Measurements from ENCODE around the gene ABCF2. TPM values are rescaled to one million over a fixed set of nuclear protein-coding genes. Genes with fewer than 3 reads are reported as not detected.

The ABCF2 gene
- total RNA-seq, 3 donors from 2014 or later = 35.6 to 58.7 (median 42.2) TPM

DNA sequence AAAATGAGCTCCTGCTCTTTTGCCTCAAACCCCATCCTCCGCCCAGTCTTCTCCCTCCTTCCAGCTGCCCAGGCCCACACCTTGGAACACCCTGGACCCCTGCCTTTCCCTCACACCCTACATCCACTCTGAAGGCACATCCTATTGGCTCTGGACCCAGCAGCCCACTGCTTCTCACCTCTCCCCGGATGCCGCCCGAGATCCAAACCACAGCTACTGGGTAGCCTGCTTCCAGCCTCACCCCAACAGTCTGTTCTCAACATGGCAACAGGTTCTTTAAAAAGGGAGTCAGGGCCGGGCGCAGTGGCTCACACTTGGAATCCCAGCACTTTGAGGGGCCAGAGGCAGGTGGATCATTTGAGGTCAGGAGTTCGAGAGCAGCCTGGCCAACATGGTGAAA is 31.0 kb upstream of the ABCF2 start:
- intact Hi-C loops (cut with DNase I; ENCODE audit: low total_unique reads) = no loop called here
- Histone ChIP-seq H3K4me1 (no peaks in the 10 kb centered on the region), H3K9me3 (no peaks in the 10 kb centered on the region), H3K27me3 (no peaks in the 10 kb centered on the region), H3K4me3 (no peak overlapping the region), H3K27ac (no peak overlapping the region), H3K36me3 (no peaks in the 10 kb centered on the region)
- no peak for DNase-seq (ENCODE audit: low spot score in 2 of 2)
- TF ChIP-seq POLR2AphosphoS5 (IDR thresholded peaks at IDR 0.05) (no peak), POLR2A (IDR thresholded peaks at IDR 0.05) (no peak)
- TF ChIP-seq, protein P1, sequence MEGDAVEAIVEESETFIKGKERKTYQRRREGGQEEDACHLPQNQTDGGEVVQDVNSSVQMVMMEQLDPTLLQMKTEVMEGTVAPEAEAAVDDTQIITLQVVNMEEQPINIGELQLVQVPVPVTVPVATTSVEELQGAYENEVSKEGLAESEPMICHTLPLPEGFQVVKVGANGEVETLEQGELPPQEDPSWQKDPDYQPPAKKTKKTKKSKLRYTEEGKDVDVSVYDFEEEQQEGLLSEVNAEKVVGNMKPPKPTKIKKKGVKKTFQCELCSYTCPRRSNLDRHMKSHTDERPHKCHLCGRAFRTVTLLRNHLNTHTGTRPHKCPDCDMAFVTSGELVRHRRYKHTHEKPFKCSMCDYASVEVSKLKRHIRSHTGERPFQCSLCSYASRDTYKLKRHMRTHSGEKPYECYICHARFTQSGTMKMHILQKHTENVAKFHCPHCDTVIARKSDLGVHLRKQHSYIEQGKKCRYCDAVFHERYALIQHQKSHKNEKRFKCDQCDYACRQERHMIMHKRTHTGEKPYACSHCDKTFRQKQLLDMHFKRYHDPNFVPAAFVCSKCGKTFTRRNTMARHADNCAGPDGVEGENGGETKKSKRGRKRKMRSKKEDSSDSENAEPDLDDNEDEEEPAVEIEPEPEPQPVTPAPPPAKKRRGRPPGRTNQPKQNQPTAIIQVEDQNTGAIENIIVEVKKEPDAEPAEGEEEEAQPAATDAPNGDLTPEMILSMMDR (IDR thresholded peaks at IDR 0.05) = no peak

DNA sequence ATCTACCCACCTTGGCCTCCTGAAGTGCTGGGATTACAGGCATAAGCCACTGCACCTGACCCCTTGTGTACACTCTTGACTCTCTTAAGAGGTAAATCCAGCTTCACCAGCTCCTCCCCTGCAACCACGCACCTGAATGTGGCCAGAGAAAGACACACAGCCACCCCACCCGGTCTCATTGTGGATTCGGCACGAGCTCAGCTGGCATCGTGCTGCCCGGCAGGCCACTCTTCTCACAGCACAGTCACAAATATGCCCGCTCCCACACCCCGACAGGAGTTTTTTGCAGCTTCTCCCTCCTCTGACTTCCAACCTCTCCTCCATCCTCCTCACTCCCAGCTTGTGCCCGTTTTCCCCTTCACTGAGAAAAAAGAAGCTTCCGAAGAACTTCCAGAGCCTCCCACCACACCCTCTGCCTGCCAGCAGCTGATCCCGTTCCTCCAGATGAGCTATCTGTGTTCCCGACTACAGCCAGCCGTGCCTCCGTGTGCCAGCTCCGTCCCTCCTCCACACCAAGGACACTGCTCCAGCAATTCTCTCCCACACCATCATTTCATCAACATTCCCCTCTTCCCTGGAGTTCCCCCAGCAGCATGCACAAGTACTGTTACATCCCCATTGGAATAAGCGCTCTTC is 29.5 kb upstream of the ABCF2 start:
- Histone ChIP-seq H3K36me3 (no peaks in the 10 kb centered on the region), H3K9me3 (no peaks in the 10 kb centered on the region), H3K4me3 (no peak overlapping the region), H3K27me3 (no peaks in the 10 kb centered on the region), H3K4me1 (no peaks in the 10 kb centered on the region), H3K27ac (no peak overlapping the region)
- TF ChIP-seq POLR2AphosphoS5 (IDR thresholded peaks at IDR 0.05) = no peak
- TF ChIP-seq, protein P1 (IDR thresholded peaks at IDR 0.05) = no peak
- TF ChIP-seq POLR2A (IDR thresholded peaks at IDR 0.05) = no peak
- intact Hi-C loops (cut with DNase I; ENCODE audit: low total_unique reads) = no loop called here
- DNase-seq (ENCODE audit: low spot score in 2 of 2) = no peak

DNA sequence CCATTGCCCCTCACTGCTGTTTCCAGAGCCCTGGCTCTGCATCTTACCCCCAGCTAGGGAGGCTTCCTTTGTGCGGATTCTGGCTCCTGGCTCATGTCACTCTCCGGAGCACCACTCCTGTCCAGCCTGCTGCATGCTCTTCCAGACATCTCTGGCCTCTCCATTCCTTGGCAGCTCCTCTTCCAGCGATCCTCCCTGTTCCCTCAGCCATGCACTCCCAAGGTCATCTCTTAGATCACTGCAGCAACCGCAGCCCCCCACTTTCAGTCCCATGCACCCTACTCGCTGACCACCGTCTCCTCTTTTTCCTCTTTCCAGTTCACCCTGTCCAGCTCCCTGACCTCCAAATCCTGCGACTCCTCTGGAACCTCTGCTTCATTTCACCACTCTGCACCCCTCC is 28.4 kb upstream of the ABCF2 start:
- no peaks in the 10 kb centered on the region for H3K27me3 ChIP-seq
- intact Hi-C loops (cut with DNase I; ENCODE audit: low total_unique reads) = no loop called here
- no peak overlapping the region for H3K4me3 ChIP-seq
- H3K36me3 ChIP-seq = no peaks in the 10 kb centered on the region
- DNase-seq (ENCODE audit: low spot score in 2 of 2) = no peak
- no peaks in the 10 kb centered on the region for H3K9me3 ChIP-seq
- H3K27ac ChIP-seq = no peak overlapping the region
- TF ChIP-seq, protein P1 (IDR thresholded peaks at IDR 0.05) = no peak
- TF ChIP-seq POLR2A (IDR thresholded peaks at IDR 0.05) = no peak
- TF ChIP-seq POLR2AphosphoS5 (IDR thresholded peaks at IDR 0.05) = no peak
- H3K4me1 ChIP-seq = no peaks in the 10 kb centered on the region

DNA sequence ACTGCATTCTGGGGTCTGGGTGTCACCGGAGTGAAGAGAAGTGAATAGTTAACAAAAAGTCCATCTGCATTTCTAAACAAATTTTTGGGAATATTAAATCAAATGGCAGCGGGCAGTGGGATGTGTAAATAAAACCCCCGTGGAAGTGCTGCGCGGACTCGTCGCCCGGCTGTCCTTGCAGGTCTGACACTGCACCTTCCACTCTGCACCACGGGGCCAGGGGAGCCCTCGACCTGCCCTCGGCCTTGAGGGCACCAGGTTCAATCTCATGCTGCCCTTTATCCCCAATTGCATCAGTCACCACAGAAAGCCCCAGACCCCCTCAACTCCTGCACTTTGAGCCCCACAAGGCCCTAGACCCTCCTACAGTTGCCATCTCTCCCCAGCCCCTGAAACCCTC is 27.8 kb upstream of the ABCF2 start:
- no peak overlapping the region for H3K27ac ChIP-seq
- intact Hi-C loops (cut with DNase I; ENCODE audit: low total_unique reads) = no loop called here
- TF ChIP-seq, protein P1 (IDR thresholded peaks at IDR 0.05) = no peak
- TF ChIP-seq POLR2AphosphoS5 (IDR thresholded peaks at IDR 0.05) = no peak
- TF ChIP-seq POLR2A (IDR thresholded peaks at IDR 0.05) = no peak
- DNase-seq (ENCODE audit: low spot score in 2 of 2) = no peak
- no peaks in the 10 kb centered on the region for H3K36me3 ChIP-seq
- H3K27me3 ChIP-seq = no peaks in the 10 kb centered on the region
- no peaks in the 10 kb centered on the region for H3K9me3 ChIP-seq
- H3K4me3 ChIP-seq = no peak overlapping the region
- H3K4me1 ChIP-seq = no peaks in the 10 kb centered on the region

DNA sequence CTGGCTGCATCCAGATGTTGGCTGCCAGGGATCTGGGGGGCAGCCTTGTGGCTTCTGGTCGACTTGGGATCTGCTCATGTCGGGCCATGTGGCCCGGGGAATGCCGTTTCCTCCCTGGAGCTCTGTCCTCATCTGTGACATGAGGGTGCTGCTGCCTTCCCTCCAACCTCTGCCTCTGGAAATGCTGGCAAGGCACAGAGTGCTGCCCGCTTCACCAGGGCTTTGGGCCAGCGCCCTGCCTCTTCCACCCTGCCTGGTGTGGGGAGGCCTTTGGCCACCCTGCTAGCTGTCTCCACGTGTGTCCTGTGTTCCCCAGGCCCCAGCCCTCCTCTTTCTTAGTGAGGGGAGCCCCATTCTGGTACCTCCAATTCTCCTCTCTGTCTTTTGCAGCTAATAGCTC is 27.3 kb upstream of the ABCF2 start:
- DNase-seq (ENCODE audit: low spot score in 2 of 2) = no peak
- intact Hi-C loops (cut with DNase I; ENCODE audit: low total_unique reads) = no loop called here
- TF ChIP-seq POLR2AphosphoS5 (IDR thresholded peaks at IDR 0.05) = no peak
- no peak for TF ChIP-seq POLR2A (IDR thresholded peaks at IDR 0.05)
- TF ChIP-seq, protein P1 (IDR thresholded peaks at IDR 0.05) = no peak

More for the DNA sequence above, 27.3 kb upstream of the ABCF2 start:
- Histone ChIP-seq H3K27ac (peak overlapping the region in 1 of 2 donors; percentile 38), H3K36me3 (no peaks in the 10 kb centered on the region), H3K4me3 (no peak overlapping the region), H3K27me3 (no peaks in the 10 kb centered on the region), H3K4me1 (no peaks in the 10 kb centered on the region), H3K9me3 (no peaks in the 10 kb centered on the region)
